ENCODE measurements around the gene CCDC17. TPM values are rescaled to one million over a fixed set of nuclear protein-coding genes. Genes with fewer than 3 reads are reported as not detected.

Gene CCDC17
- total RNA-seq, 1 experiment from 2014 or later, result 1.9 TPM

- H2BK12ac ChIP-seq (ENCODE audit: insufficient read length, low read depth, low read length), result no peak overlapping the region
- Mint-ChIP-seq H3K9me3 (0 out of 5 replicates have a peak, but pooled peaks cover 0 to 3% of the 10 kb centered on the region in 2 experiments), H3K27me3 (ENCODE audit: low read depth) (no peaks in the 10 kb centered on the region), H3K4me3 (no peak overlapping the region), H3K36me3 (ENCODE audit: insufficient read depth in 1 of 3, low read depth in 3 of 3) (peaks cover 10 to 16% (median 14%) of the 10 kb centered on the region in 3 experiments), H3K4me1 (peaks cover under 1 to 7% of the 10 kb centered on the region in 2 experiments; a peak in 3 of 4 replicates), H3K27ac (no peak overlapping the region)
- no peak overlapping the region for H2BK15ac ChIP-seq (ENCODE audit: low read depth, low read length)
- no peaks in the 10 kb centered on the region for H3K9me3 ChIP-seq (ENCODE audit: control insufficient read depth, low read depth, low read length)
- H3K4me2 ChIP-seq (ENCODE audit: insufficient read depth, insufficient read length, low read length), result no peak overlapping the region
- no peaks in the 10 kb centered on the region for H4K20me1 ChIP-seq (ENCODE audit: control insufficient read depth, insufficient read depth, insufficient read length)
- H2BK5ac ChIP-seq (ENCODE audit: insufficient read length, low read length), result no peak overlapping the region
- H3K9ac ChIP-seq (ENCODE audit: extremely low read depth, insufficient read length, low read length), result no peak overlapping the region
- H4K91ac ChIP-seq (ENCODE audit: insufficient read length, low read depth, low read length), result no peak overlapping the region
- H3K14ac ChIP-seq (ENCODE audit: insufficient read depth, low read length), result no peak overlapping the region
- H3K4ac ChIP-seq (ENCODE audit: low read depth, low read length), result no peak overlapping the region
- no peak for TF ChIP-seq CTCF (conservative IDR thresholded peaks at IDR 0.05)
- H3K79me1 ChIP-seq (ENCODE audit: insufficient read depth, low read depth, low read length, poor library complexity, severe bottlenecking), result peaks cover 14% of the 10 kb centered on the region
- no peak overlapping the region for H2BK120ac ChIP-seq (ENCODE audit: low read depth, low read length, poor library complexity, severe bottlenecking)
- peaks cover 62% of the 10 kb centered on the region for H3K79me2 ChIP-seq (ENCODE audit: insufficient read depth, low read length)
- no peak overlapping the region for H2AK5ac ChIP-seq (ENCODE audit: insufficient read length, low read length)
- no peak overlapping the region for H4K8ac ChIP-seq (replicated peaks; ENCODE audit: insufficient read length, low read depth, low read length)
- H3K56ac ChIP-seq (ENCODE audit: insufficient read length, low read depth, low read length), result no peak overlapping the region
- no peak overlapping the region for H2AFZ ChIP-seq (ENCODE audit: low read length)
- no peaks in the 10 kb centered on the region for H3K4me1 ChIP-seq (ENCODE audit: insufficient read depth, low read length)
- no peaks in the 10 kb centered on the region for H3K27me3 ChIP-seq (ENCODE audit: insufficient read depth, low read length)
- no CpG with 5 or more reads among the region's 4 CpGs for WGBS (ENCODE audit: extremely low coverage, insufficient read length, low lambda C conversion rate)
- H3T11ph ChIP-seq (ENCODE audit: low read length), result no peak overlapping the region
- no peak overlapping the region for H4K5ac ChIP-seq (ENCODE audit: insufficient read length, low read depth, low read length)
- DNase-seq, result no peak
- H3K23me2 ChIP-seq (ENCODE audit: insufficient read length, low read depth, low read length, poor library complexity, severe bottlenecking), result no peaks in the 10 kb centered on the region
- no peak overlapping the region for H3K23ac ChIP-seq (ENCODE audit: insufficient read length, low read depth, low read length)
- no peak overlapping the region for H2BK20ac ChIP-seq (ENCODE audit: low read depth, low read length, poor library complexity, severe bottlenecking)
- H3K18ac ChIP-seq (ENCODE audit: insufficient read length, low read depth, low read length), result no peak overlapping the region
- H3K27ac ChIP-seq (ENCODE audit: insufficient read length, low read depth, low read length), result no peak overlapping the region
Observed at GRCh38 chr1:45668526-45668925, 44.7 kb upstream of the CCDC17 start.

All from H9 (cell line).